SK-N-SH (cell line): ENCODE measurements around the gene MED14. TPM values are rescaled to one million over a fixed set of nuclear protein-coding genes. Genes with fewer than 3 reads are reported as not detected.

Experiments used
- CTCF ChIA-PET: fragments of 300-600, 350-600 bp; formaldehyde crosslinking; extraction: SDS; loops from one replicate; lab custom pipeline; 2021; lab: Yijun Ruan, JAX
- POLR2A ChIA-PET: fragments of 350-600 bp; sonication (Branson Sonifier 250); formaldehyde crosslinking; extraction: SDS; loops from one replicate; lab custom pipeline; 2020; ENCODE audit warnings: antibody characterized with exemption, inconsistent platforms; lab: Yijun Ruan, JAX
- DNase-seq: peaks from one replicate; pipeline ENCODE4 v3.0.0; 2012
- H2AFZ ChIP-seq: fragments of 200-600 bp; sonication (generic); 2 replicates; pipeline ENCODE4 v1.8.1; 2016; ENCODE audit warnings: antibody characterized with exemption, mild to moderate bottlenecking, low read depth
- H3F3A ChIP-seq: fragments of 200-600 bp; sonication (generic); replicated peaks from 2 replicates; pipeline ENCODE3; 2016; ENCODE audit warnings: antibody characterized with exemption, mild to moderate bottlenecking; ENCODE audit not compliant: insufficient read depth
- H3K27ac ChIP-seq, 2 experiments: fragments of 200-500 bp in 1 of 2; fragments of 200-600 bp in 1 of 2; sonication (Bioruptor generic) in 1 of 2; sonication (generic), shearing (Covaris generic) in 1 of 2; 2 replicates each; pipeline versions ENCODE4 v1.5.1 to v1.6.1; 2014 to 2016; ENCODE audit warnings: low read depth in 2 of 2, inconsistent platforms in 1 of 2, low read length in 1 of 2, mild to moderate bottlenecking in 1 of 2, mixed read lengths in 1 of 2
- H3K27me3 ChIP-seq: fragments of 200-600 bp; sonication (generic), shearing (Covaris generic); 2 replicates; pipeline ENCODE4 v1.6.1; 2016; ENCODE audit warnings: mixed run types; ENCODE audit not compliant: insufficient read depth
- H3K36me3 ChIP-seq, 2 experiments: fragments of 200-500 bp in 1 of 2; fragments of 200-600 bp in 1 of 2; sonication (Bioruptor generic) in 1 of 2; sonication (generic) in 1 of 2; replicated peaks in 1 of 2; 2 replicates each; pipeline versions ENCODE3 to v1.5.1; 2014 to 2016; ENCODE audit warnings: low read length in 1 of 2, mild to moderate bottlenecking in 1 of 2; ENCODE audit not compliant: insufficient read depth in 2 of 2, control insufficient read depth in 1 of 2
- H3K4me1 ChIP-seq, 2 experiments: fragments of 200-500 bp in 1 of 2; fragments of 200-600 bp in 1 of 2; sonication (Bioruptor generic) in 1 of 2; sonication (generic), shearing (Covaris generic) in 1 of 2; 2 replicates each; pipeline versions ENCODE4 v1.5.1 to v1.6.1; 2014 to 2016; ENCODE audit warnings: low read depth in 1 of 2, low read length in 1 of 2, mixed run types in 1 of 2; ENCODE audit not compliant: insufficient read depth in 2 of 2, control insufficient read depth in 1 of 2
- H3K4me2 ChIP-seq: fragments of 200-600 bp; sonication (generic), shearing (Covaris generic); 2 replicates; pipeline ENCODE4 v1.6.1; 2017; ENCODE audit warnings: mixed run types
- H3K4me3 ChIP-seq, 2 experiments: fragments of 200-500 bp in 1 of 2; fragments of 200-600 bp in 1 of 2; sonication (Bioruptor generic) in 1 of 2; sonication (generic), shearing (Covaris generic) in 1 of 2; 2 replicates each; pipeline versions ENCODE4 v1.5.1 to v1.8.1; 2014 to 2016; ENCODE audit warnings: low read depth in 2 of 2, inconsistent platforms in 1 of 2, low read length in 1 of 2, mild to moderate bottlenecking in 1 of 2, mixed read lengths in 1 of 2, moderate library complexity in 1 of 2
- H3K79me2 ChIP-seq: fragments of 200-600 bp; sonication (generic); 2 replicates; pipeline ENCODE4 v1.8.1; 2017; ENCODE audit warnings: mild to moderate bottlenecking; ENCODE audit not compliant: insufficient read depth
- H3K9ac ChIP-seq: fragments of 200-600 bp; sonication (generic); 2 replicates; pipeline ENCODE4 v1.6.1; 2017; ENCODE audit warnings: mixed run types
- H3K9me2 ChIP-seq: fragments of 200-600 bp; sonication (generic); 2 replicates; pipeline ENCODE4 v1.6.1; 2017; ENCODE audit warnings: mixed run types
- H3K9me3 ChIP-seq: fragments of 200-600 bp; sonication (generic); 2 replicates; pipeline ENCODE4 v1.6.1; 2017; ENCODE audit warnings: mixed run types, mild to moderate bottlenecking, moderate library complexity
- H4K20me1 ChIP-seq: fragments of 200-600 bp; sonication (generic); 2 replicates; pipeline ENCODE4 v1.6.1; 2017; ENCODE audit warnings: mild to moderate bottlenecking, mixed run types; ENCODE audit not compliant: insufficient read depth
- TAF1 ChIP-seq: IDR thresholded peaks from 2 replicates; pipeline ENCODE4 v1.6.1; 2012; ENCODE audit warnings: low read depth, mild to moderate bottlenecking, low read length, moderate library complexity, borderline replicate concordance
- TCF12 ChIP-seq: IDR thresholded peaks from 2 replicates; pipeline ENCODE4 v1.4.0; 2012
- WGBS: methylation state at CpG from one replicate; pipeline ENCODE4 v1.1.6; 2017; ENCODE audit warnings: low lambda C conversion rate; 5-methylcytosine and 5-hydroxymethylcytosine counted together
- polyA plus RNA-seq, 3 experiments: library from polyadenylated mRNA; depleted of rRNA; stranded (reverse); fragments of >200 nt; gene quantifications; 2 replicates each; pipeline ENCODE4 v1.2.3, GENCODE V29; 2012

MED14 gene
- polyA plus RNA-seq, 1 of the 3 experiments (the other 2 are of a cell fraction) = 24.5 TPM

DNA sequence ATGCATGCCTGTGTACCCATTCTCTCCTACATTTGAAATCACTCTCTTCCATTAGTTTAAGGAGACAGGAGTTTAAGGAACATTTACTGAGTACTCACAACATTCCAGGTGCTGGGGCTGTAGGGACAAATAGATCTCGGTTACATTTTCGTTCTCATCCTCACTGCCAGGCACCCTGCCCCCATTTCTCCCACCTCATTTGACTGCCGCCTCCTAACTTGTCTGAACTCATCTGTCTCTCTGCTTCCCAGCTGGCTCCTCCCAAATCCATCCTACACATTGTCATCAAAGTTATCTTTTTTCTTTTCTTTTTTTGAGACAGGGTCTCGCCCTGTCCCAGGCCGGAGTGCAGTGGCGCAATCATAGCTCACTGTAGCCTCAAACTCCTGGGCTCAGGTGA is 131.9 kb downstream of the MED14 start:
- WGBS = 95% methylated on average over 6 of the region's 6 CpGs
- TF ChIP-seq TCF12 = no peak
- no peak for TF ChIP-seq TAF1
- Histone ChIP-seq H3K4me1 (no peaks in the 10 kb centered on the region), H2AFZ (no peak overlapping the region), H3K27me3 (no peaks in the 10 kb centered on the region), H3K4me2 (no peak overlapping the region), H4K20me1 (no peaks in the 10 kb centered on the region), H3K36me3 (peaks cover 33 to 52% of the 10 kb centered on the region in 2 experiments), H3K27ac (no peak overlapping the region), H3K9me3 (no peaks in the 10 kb centered on the region), H3K79me2 (no peaks in the 10 kb centered on the region), H3K4me3 (no peak overlapping the region), H3F3A (no peaks in the 10 kb centered on the region), H3K9me2 (no peaks in the 10 kb centered on the region), H3K9ac (no peak overlapping the region)
- ChIA-PET POLR2A (no interaction called here), CTCF (interaction anchor here (1.8 kb wide), 1 partner anchor 48 kb away, joined by 5 read pairs; no protein-coding TSS in a partner anchor)
- DNase-seq = no peak

Other genes with a start within 250 kb of the MED14 start
- gene ATP6AP2, start 154.6 kb downstream of the MED14 start, polyA plus RNA-seq (2012; rRNA removed) = 160 and 251 TPM in 2 replicates
- not detected in 2 replicates for gene MPC1L, start 112.1 kb downstream of the MED14 start, polyA plus RNA-seq (2012; rRNA removed)
- gene CXorf38, start 88.0 kb downstream of the MED14 start, polyA plus RNA-seq (2012; rRNA removed) = 8.4 and 10.4 TPM in 2 replicates